HepG2 (cell line): ENCODE data around the gene EYA2. TPM values are rescaled to one million over a fixed set of nuclear protein-coding genes. Genes with fewer than 3 reads are reported as not detected.

Source experiments
- ARNT2 ChIP-seq: sonication (generic); formaldehyde crosslinking; IDR thresholded peaks from 2 replicates; pipeline ENCODE4 v1.8.0; 2022; ENCODE audit warnings: mild to moderate bottlenecking, low read depth, missing genetic modification reagents, moderate library complexity
- HINFP ChIP-seq: sonication (generic); formaldehyde crosslinking; IDR thresholded peaks from 2 replicates; pipeline ENCODE4 v1.4.0; 2020; ENCODE audit warnings: low read depth, mild to moderate bottlenecking, missing genetic modification reagents
- HNRNPUL1 ChIP-seq: fragments of 200-400 bp; formaldehyde crosslinking; IDR thresholded peaks from 2 replicates; pipeline ENCODE4 v1.6.1; 2017; ENCODE audit warnings: low read depth, mild to moderate bottlenecking, low read length, moderate library complexity
- KIAA2018 ChIP-seq: sonication (generic); formaldehyde crosslinking; IDR thresholded peaks from 2 replicates; pipeline ENCODE4 v1.5.0; 2020; ENCODE audit warnings: mild to moderate bottlenecking, missing genetic modification reagents, borderline replicate concordance
- NFIB ChIP-seq: sonication (generic); formaldehyde crosslinking; IDR thresholded peaks from 2 replicates; pipeline ENCODE4 v1.9.0; 2021; ENCODE audit warnings: missing genetic modification reagents, mild to moderate bottlenecking, borderline replicate concordance
- SAP130 ChIP-seq: IDR thresholded peaks from 2 replicates; pipeline ENCODE4 v1.6.1; 2016; ENCODE audit warnings: low read depth
- SNAPC4 ChIP-seq: sonication (generic); formaldehyde crosslinking; IDR thresholded peaks from 2 replicates; pipeline ENCODE4 v1.4.0; 2020; ENCODE audit warnings: mild to moderate bottlenecking, missing genetic modification reagents
- SOX6 ChIP-seq, 2 experiments: fragments of 450-650 bp in 1 of 2; sonication (generic) in 1 of 2; formaldehyde crosslinking in 1 of 2; IDR thresholded peaks; 2 replicates each; pipeline versions ENCODE4 v1.4.0 to v1.6.1; 2017 to 2020; ENCODE audit warnings: antibody characterized with exemption in 1 of 2, mild to moderate bottlenecking in 1 of 2, missing genetic modification reagents in 1 of 2
- TEAD2 ChIP-seq: sonication (generic); formaldehyde crosslinking; IDR thresholded peaks from 2 replicates; pipeline ENCODE4 v1.9.0; 2021; ENCODE audit warnings: missing genetic modification reagents
- ZNF12 ChIP-seq: sonication (generic); formaldehyde crosslinking; IDR thresholded peaks from 2 replicates; pipeline ENCODE4 v1.5.0; 2020; ENCODE audit warnings: missing genetic modification reagents
- ZNF468 ChIP-seq: sonication (generic); formaldehyde crosslinking; IDR thresholded peaks from 2 replicates; pipeline ENCODE4 v1.8.0; 2022; ENCODE audit warnings: mild to moderate bottlenecking, moderate library complexity, missing genetic modification reagents
- ZNF484 ChIP-seq: sonication (generic); formaldehyde crosslinking; IDR thresholded peaks from 2 replicates; pipeline ENCODE4 v1.5.1; 2020; ENCODE audit warnings: mild to moderate bottlenecking, low read depth, missing genetic modification reagents, borderline replicate concordance
- ZNF878 ChIP-seq: sonication (generic); formaldehyde crosslinking; IDR thresholded peaks from 2 replicates; pipeline ENCODE4 v1.8.1; 2023; ENCODE audit warnings: mild to moderate bottlenecking, missing genetic modification reagents, moderate library complexity
- polyA plus RNA-seq, 8 experiments: library from polyadenylated mRNA; depleted of rRNA in 3 of 8; stranded (reverse) in 7 of 8; unstranded in 1 of 8; fragments of >200 nt; fragmentation: Illumina TruSeq in 4 of 8; extraction: Trizol in 4 of 8; gene quantifications; 2 replicates each; pipeline versions ENCODE4 v1.2.1 to v1.2.3, GENCODE V29; 2011 to 2016; ENCODE audit warnings: low read depth in 4 of 8, missing spikeins in 1 of 8, mixed read lengths in 1 of 8; ENCODE audit not compliant: insufficient read depth in 1 of 8
- total RNA-seq, 5 experiments: library from RNA; depleted of rRNA; stranded (reverse); fragments of >200 nt; fragmentation: Illumina TruSeq; extraction: Trizol; gene quantifications; 2 replicates each; pipeline ENCODE4 v1.2.3, GENCODE V29; 2016; ENCODE audit warnings: low read depth in 1 of 5

EYA2 gene
- total and polyA plus RNA-seq, 2 of the 13 experiments (the other 11 are each of a cell fraction or from before 2014, with no cell fraction given): not detected

- TF ChIP-seq HINFP (CRISPR knock-in tag) (0 out of 2 replicates have a peak, but pooled peaks have one; percentile 8), ZNF12 (CRISPR knock-in tag) (peak; percentile 68), ZNF878 (CRISPR knock-in tag) (no peak), ZNF484 (CRISPR knock-in tag) (no peak), SAP130 (peak; percentile 99), NFIB (CRISPR knock-in tag) (no peak), SOX6 (IDR thresholded peaks at IDR 0.05) (no peak), SOX6 (CRISPR knock-in tag; IDR thresholded peaks at IDR 0.05) (peak; percentile 88), ARNT2 (CRISPR knock-in tag) (no peak), KIAA2018 (CRISPR knock-in tag) (no peak), ZNF468 (CRISPR knock-in tag) (no peak), SNAPC4 (CRISPR knock-in tag) (no peak), HNRNPUL1 (no peak), TEAD2 (CRISPR knock-in tag) (no peak)
These were observed 338.9 kb downstream of the EYA2 start (continued) for GRCh38 chr20:47233333-47234188.
